RWPE2 (cell line): ENCODE results near the gene OSTF1.

Experiments used
- ATAC-seq: fragments of 200-7000 bp; cut with Tn5 transposase; 3 replicates; pipeline ENCODE4 v1.9.1; 2021; ENCODE audit warnings: low read depth
- DNase-seq: peaks from one replicate; pipeline ENCODE4 v3.0.0-alpha.2; 2020; ENCODE audit warnings: low spot score
- H3K27ac ChIP-seq: fragments of 450-650 bp; 2 replicates; pipeline ENCODE4 v1.5.1; 2017; ENCODE audit warnings: mild to moderate bottlenecking; ENCODE audit not compliant: poor library complexity, severe bottlenecking
- H3K27me3 ChIP-seq: fragments of 250-450 bp; sonication (Bioruptor Pico); 2 replicates; pipeline ENCODE4 v1.5.1; 2021; ENCODE audit warnings: mild to moderate bottlenecking, moderate library complexity; ENCODE audit not compliant: insufficient read depth, poor library complexity, severe bottlenecking
- H3K36me3 ChIP-seq: fragments of 250-450 bp; sonication (Bioruptor Pico); 2 replicates; pipeline ENCODE4 v1.5.1; 2020; ENCODE audit warnings: low read depth, mild to moderate bottlenecking, moderate library complexity
- H3K4me1 ChIP-seq: fragments of 250-450 bp; sonication (Bioruptor Pico); 2 replicates; pipeline ENCODE4 v1.5.1; 2021; ENCODE audit warnings: mild to moderate bottlenecking, moderate library complexity; ENCODE audit not compliant: insufficient read depth, poor library complexity, severe bottlenecking
- H3K4me3 ChIP-seq: fragments of 250-450 bp; sonication (Bioruptor Pico); 2 replicates; pipeline ENCODE4 v1.5.1; 2021; ENCODE audit warnings: mild to moderate bottlenecking, moderate library complexity; ENCODE audit not compliant: severe bottlenecking
- H3K9me3 ChIP-seq: fragments of 250-450 bp; sonication (Bioruptor Pico); 2 replicates; pipeline ENCODE4 v1.5.1; 2021; ENCODE audit warnings: mild to moderate bottlenecking, moderate library complexity; ENCODE audit not compliant: severe bottlenecking
- CTCF ChIP-seq: fragments of 450-650 bp; IDR thresholded peaks from one replicate; pipeline ENCODE4 v1.5.1; 2017; ENCODE audit warnings: mild to moderate bottlenecking, moderate library complexity; ENCODE audit not compliant: poor library complexity, severe bottlenecking

OSTF1 gene

GRCh38 chr9:75133396-75133795 lies 45.1 kb downstream of the OSTF1 start:
- Histone ChIP-seq H3K4me3 (no peak overlapping the region), H3K27ac (no peak overlapping the region), H3K36me3 (peaks cover 32% of the 10 kb centered on the region), H3K27me3 (no peaks in the 10 kb centered on the region), H3K9me3 (no peaks in the 10 kb centered on the region), H3K4me1 (no peaks in the 10 kb centered on the region)
- DNase-seq = no peak
- TF ChIP-seq CTCF = no peak
- no peak for ATAC-seq

DNA sequence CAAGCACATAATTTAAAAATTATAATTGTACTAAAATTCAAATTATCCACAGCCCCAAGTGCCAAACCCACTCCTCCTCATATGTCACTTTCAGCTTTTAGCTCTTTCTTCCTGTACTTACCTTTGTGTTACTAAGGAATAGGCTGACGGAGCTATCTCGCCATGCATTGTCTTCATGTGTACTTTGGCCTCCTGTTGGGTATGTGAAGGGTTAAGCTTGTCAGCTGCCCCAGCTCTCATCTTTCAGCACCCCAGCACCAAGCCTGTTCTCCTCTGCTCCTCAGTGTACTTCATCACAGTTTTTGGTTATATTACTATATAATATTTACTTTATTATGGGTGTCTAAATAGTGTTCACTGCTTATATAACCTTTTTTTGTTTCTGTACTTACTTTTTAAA lies 46.2 kb downstream of the OSTF1 start:
- H3K36me3 ChIP-seq = peaks cover 30% of the 10 kb centered on the region
- TF ChIP-seq CTCF = no peak
- DNase-seq = no peak

DNA sequence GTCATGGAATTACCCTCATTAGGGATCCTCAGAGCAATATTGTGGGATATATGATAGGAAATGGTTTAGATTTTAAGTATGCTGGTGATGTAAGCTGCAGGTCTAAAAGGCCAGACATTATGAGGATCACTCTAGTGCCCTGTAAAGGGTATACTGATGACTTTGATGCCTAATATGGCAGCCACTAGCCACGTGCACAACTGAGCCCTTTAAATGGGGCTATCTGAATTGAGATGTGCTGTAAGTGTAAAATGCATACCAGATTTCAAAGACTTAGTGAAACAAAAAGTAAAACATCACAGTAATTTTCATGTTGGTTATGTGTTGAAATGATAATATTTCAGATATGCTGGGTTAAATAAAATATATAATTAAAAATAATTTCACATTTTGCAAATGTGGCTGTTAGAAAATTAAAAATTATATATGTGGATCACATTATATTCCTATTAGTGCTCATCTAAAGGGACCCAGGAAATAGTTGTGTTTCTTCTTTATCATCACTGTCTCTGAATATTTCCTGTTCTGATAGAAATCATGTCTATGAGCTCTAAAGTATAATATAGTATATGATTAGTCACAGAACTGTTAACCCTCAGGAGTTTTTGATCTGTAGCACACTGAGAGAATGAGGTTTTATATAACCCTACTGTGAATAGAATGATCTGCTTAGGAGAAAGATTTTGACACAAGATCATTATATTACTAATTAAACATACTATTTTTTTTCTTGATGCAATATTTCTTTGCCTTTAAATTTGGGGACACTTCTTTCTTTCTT lies 50.1 kb downstream of the OSTF1 start:
- peaks cover 26% of the 10 kb centered on the region for H3K36me3 ChIP-seq

More for the DNA sequence above, 46.2 kb downstream of the OSTF1 start:
- no peak for ATAC-seq
- Histone ChIP-seq H3K9me3 (no peaks in the 10 kb centered on the region), H3K4me1 (no peaks in the 10 kb centered on the region), H3K27me3 (no peaks in the 10 kb centered on the region), H3K4me3 (no peak overlapping the region), H3K27ac (no peak overlapping the region)

GRCh38 chr9:75139201-75139600 lies 50.9 kb downstream of the OSTF1 start:
- Histone ChIP-seq H3K27me3 (no peaks in the 10 kb centered on the region), H3K4me1 (no peaks in the 10 kb centered on the region), H3K27ac (no peak overlapping the region), H3K4me3 (no peak overlapping the region), H3K9me3 (no peaks in the 10 kb centered on the region), H3K36me3 (peaks cover 20% of the 10 kb centered on the region)
- ATAC-seq (no peak), DNase-seq (no peak)
- TF ChIP-seq CTCF = no peak

More for the DNA sequence above, 50.1 kb downstream of the OSTF1 start:
- Histone ChIP-seq H3K4me3 (no peak overlapping the region), H3K27ac (no peak overlapping the region), H3K27me3 (no peaks in the 10 kb centered on the region), H3K4me1 (no peaks in the 10 kb centered on the region), H3K9me3 (no peaks in the 10 kb centered on the region)
- no peak for TF ChIP-seq CTCF
- DNase-seq (no peak), ATAC-seq (no peak)

DNA sequence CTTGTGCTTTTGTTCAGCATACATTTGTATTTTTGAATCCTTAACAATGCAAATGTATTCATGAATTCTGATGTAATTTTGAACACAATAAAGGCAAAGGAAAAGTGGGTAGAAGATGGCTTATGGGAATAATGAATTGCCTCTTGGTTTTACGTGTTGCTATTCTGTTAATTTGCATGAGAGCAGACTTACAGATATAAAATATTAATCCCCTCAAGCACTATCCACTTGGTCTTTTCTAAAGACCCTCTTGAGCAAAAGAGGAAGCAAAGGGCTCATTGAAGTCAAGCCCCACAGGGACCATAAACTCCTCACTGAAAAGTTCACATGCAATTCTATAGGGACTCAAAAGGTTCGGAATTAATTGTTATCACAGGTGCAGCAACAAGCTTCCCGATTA lies 51.9 kb downstream of the OSTF1 start:
- ATAC-seq = no peak
- no peaks in the 10 kb centered on the region for H3K27me3 ChIP-seq
- DNase-seq = no peak
- no peaks in the 10 kb centered on the region for H3K9me3 ChIP-seq
- no peak for TF ChIP-seq CTCF
- peaks cover 14% of the 10 kb centered on the region for H3K36me3 ChIP-seq
- no peaks in the 10 kb centered on the region for H3K4me1 ChIP-seq
- no peak overlapping the region for H3K27ac ChIP-seq
- no peak overlapping the region for H3K4me3 ChIP-seq
